ENCODE data around the gene ZC3HAV1L. TPM values are rescaled to one million over a fixed set of nuclear protein-coding genes. Genes with fewer than 3 reads are reported as not detected.

The ZC3HAV1L gene
- total and polyA plus RNA-seq, 10 of the 15 experiments (the other 5 are each of a cell fraction or from before 2014, with no cell fraction given) = 0.09 to 16.3 (median 4.9) TPM

DNA sequence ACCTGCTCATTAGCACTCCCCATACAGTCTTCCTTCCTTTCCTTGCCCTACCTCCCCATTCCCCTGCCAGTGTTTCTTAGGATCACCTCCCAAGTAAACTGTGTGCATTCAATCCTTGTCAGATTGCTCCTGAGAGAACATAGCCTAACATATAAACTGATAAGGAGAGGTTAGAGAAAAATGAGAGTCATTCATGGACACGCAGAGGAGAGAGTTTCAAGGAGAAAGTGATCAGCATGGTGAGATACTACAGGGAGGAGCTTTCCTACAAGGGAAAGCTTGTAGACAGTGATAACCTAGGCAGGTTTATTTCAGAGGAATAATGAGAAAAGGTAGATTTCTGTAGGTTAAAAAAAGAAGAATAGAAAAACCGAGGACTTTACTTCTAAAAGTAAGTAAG, 2.8 kb upstream of the ZC3HAV1L start:
- Histone ChIP-seq H3K9ac (ENCODE audit: control insufficient read depth, insufficient read depth, low read length) (no peak overlapping the region), H3K4me1 (ENCODE audit: control insufficient read depth, insufficient read depth, low read length) (no peaks in the 10 kb centered on the region; the same call in 1 of the 2 replicates), H3K36me3 (ENCODE audit: control insufficient read depth in 2 of 2, insufficient read depth in 2 of 2, low read length in 1 of 2) (peaks cover 0 to 3% of the 10 kb centered on the region in 2 experiments; a peak in 2 of 4 replicates), H2AFZ (ENCODE audit: control insufficient read depth, low read depth, low read length) (no peak overlapping the region), H3K27me3 (replicated peaks in 1 of 2; ENCODE audit: control insufficient read depth in 2 of 2, insufficient read depth in 2 of 2, low read length in 1 of 2) (no peaks in the 10 kb centered on the region), H3K4me2 (ENCODE audit: control insufficient read depth, insufficient read depth) (no peak overlapping the region), H3K79me2 (ENCODE audit: control insufficient read depth, insufficient read depth, low read length) (peaks cover 22% of the 10 kb centered on the region), H3K27ac (ENCODE audit: control insufficient read depth, insufficient read depth) (no peak overlapping the region), H4K20me1 (ENCODE audit: control insufficient read depth, insufficient read depth) (no peaks in the 10 kb centered on the region), H3K4me3 (no peak overlapping the region), H3K9me3 (replicated peaks; ENCODE audit: control insufficient read depth, insufficient read depth, low read length) (no peaks in the 10 kb centered on the region)
- no peak for TF ChIP-seq ZNF274 (IDR thresholded peaks at IDR 0.05; ENCODE audit: insufficient read depth, insufficient read length)
- TF ChIP-seq PML (IDR thresholded peaks at IDR 0.05; ENCODE audit: low read length) = no peak
- TF ChIP-seq NRF1 (conservative IDR thresholded peaks at IDR 0.05; ENCODE audit: low read depth, low read length) = no peak
- TF ChIP-seq KAT2A (conservative IDR thresholded peaks at IDR 0.05; ENCODE audit: control insufficient read depth, low read depth, low read length) = no peak
- TF ChIP-seq JUNB (IDR thresholded peaks at IDR 0.05) = no peak
- no peak for TF ChIP-seq MEF2A (IDR thresholded peaks at IDR 0.05; ENCODE audit: insufficient read depth, low read depth, low read length)
- TF ChIP-seq FOS (IDR thresholded peaks at IDR 0.05; ENCODE audit: borderline replicate concordance, extremely low read depth, insufficient read length) = no peak
- TF ChIP-seq, protein P1, sequence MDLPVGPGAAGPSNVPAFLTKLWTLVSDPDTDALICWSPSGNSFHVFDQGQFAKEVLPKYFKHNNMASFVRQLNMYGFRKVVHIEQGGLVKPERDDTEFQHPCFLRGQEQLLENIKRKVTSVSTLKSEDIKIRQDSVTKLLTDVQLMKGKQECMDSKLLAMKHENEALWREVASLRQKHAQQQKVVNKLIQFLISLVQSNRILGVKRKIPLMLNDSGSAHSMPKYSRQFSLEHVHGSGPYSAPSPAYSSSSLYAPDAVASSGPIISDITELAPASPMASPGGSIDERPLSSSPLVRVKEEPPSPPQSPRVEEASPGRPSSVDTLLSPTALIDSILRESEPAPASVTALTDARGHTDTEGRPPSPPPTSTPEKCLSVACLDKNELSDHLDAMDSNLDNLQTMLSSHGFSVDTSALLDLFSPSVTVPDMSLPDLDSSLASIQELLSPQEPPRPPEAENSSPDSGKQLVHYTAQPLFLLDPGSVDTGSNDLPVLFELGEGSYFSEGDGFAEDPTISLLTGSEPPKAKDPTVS (IDR thresholded peaks at IDR 0.05; ENCODE audit: low read depth, low read length) = no peak
- no peak for TF ChIP-seq ZNF24 (IDR thresholded peaks at IDR 0.05)
- no peak for TF ChIP-seq POLR2A (IDR thresholded peaks at IDR 0.05; ENCODE audit: low read depth, low read length)
- TF ChIP-seq YY1 (IDR thresholded peaks at IDR 0.05; ENCODE audit: low read depth, low read length) = no peak
- TF ChIP-seq, protein P2, sequence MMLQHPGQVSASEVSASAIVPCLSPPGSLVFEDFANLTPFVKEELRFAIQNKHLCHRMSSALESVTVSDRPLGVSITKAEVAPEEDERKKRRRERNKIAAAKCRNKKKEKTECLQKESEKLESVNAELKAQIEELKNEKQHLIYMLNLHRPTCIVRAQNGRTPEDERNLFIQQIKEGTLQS (IDR thresholded peaks at IDR 0.05; ENCODE audit: borderline replicate concordance, extremely low read depth, low read depth, low read length) = no peak
- no peak for TF ChIP-seq SIX5 (IDR thresholded peaks at IDR 0.05; ENCODE audit: low read depth, low read length, severe bottlenecking)
- FAIRE-seq = no peak
- CTCF ChIA-PET = interaction anchor here (1.2 kb wide), 1 partner anchor 22 kb away, joined by 3 read pairs; no protein-coding TSS in a partner anchor
- intact Hi-C loops (cut with micrococcal nuclease; ENCODE audit: unreplicated experiment) (no loop called here), in situ Hi-C loops (cut with MboI) (no loop called here)
- DNase-seq (ENCODE audit: low read depth, low spot score) = no peak
- SMC1A ChIA-PET (ENCODE audit: uncharacterized antibody, unreplicated experiment) = no interaction called here
- no TSS peak for BruUV-seq (replicated peaks)
- RAD21 ChIA-PET (ENCODE audit: unreplicated experiment) = no interaction called here
- WGBS (ENCODE audit: insufficient coverage, insufficient replicate concordance, low lambda C conversion rate, missing lambda C conversion rate) = 78% methylated on average over 2 of the region's 2 CpGs
- no peak for ATAC-seq
- POLR2A ChIA-PET = interaction anchor here (0.6 kb wide), 1 partner anchor 157 kb away, joined by 3 read pairs; no protein-coding TSS in a partner anchor
